AG04449 (cell line): ENCODE results near the gene FSHR.

Source experiments
- CTCF ChIA-PET: fragments of 350-600 bp; formaldehyde crosslinking; extraction: SDS; loops from one replicate; lab custom pipeline; 2021; ENCODE audit warnings: antibody characterized with exemption; lab: Yijun Ruan, JAX
- POLR2A ChIA-PET: fragments of 400-600, 350-600 bp; formaldehyde crosslinking; extraction: SDS; loops from one replicate; lab custom pipeline; 2020; ENCODE audit warnings: antibody characterized with exemption, inconsistent platforms; lab: Yijun Ruan, JAX
- DNase-seq: peaks from one replicate; pipeline ENCODE4 v3.0.0-alpha.2; 2010; ENCODE audit warnings: low read depth, low spot score
- H3K4me3 ChIP-seq: 2 replicates; pipeline ENCODE4 v1.5.1; 2011; ENCODE audit warnings: low read depth, mild to moderate bottlenecking, control low read depth, low read length
- CTCF ChIP-seq: IDR thresholded peaks from one replicate; pipeline ENCODE4 v1.5.1; 2011; ENCODE audit warnings: mild to moderate bottlenecking, moderate library complexity, low read length, control low read depth, inconsistent platforms; ENCODE audit not compliant: insufficient read depth; ENCODE audit errors: missing control alignments

Gene FSHR

GRCh38 chr2:49164729-49165128 lies 10.4 kb upstream of the FSHR start:
- ChIA-PET POLR2A (no interaction called here), CTCF (no interaction called here)
- H3K4me3 ChIP-seq, result no peak overlapping the region
- no peak for TF ChIP-seq CTCF
- DNase-seq, result no peak

GRCh38 chr2:49162151-49162550 lies 7.8 kb upstream of the FSHR start:
- H3K4me3 ChIP-seq, result no peak overlapping the region
- POLR2A ChIA-PET, result no interaction called here
- no peak for DNase-seq
- TF ChIP-seq CTCF, result no peak
- CTCF ChIA-PET, result no interaction called here

GRCh38 chr2:49154891-49155290 lies 576 bp upstream of the FSHR start:
- DNase-seq, result no peak
- no peak overlapping the region for H3K4me3 ChIP-seq
- POLR2A ChIA-PET, result no interaction called here
- CTCF ChIA-PET, result no interaction called here
- no peak for TF ChIP-seq CTCF

GRCh38 chr2:49153252-49153651 lies 1.1 kb downstream of the FSHR start:
- CTCF ChIA-PET, result no interaction called here
- no peak overlapping the region for H3K4me3 ChIP-seq
- no peak for TF ChIP-seq CTCF
- POLR2A ChIA-PET, result no interaction called here
- no peak for DNase-seq

GRCh38 chr2:49152824-49153223 lies 1.5 kb downstream of the FSHR start:
- no peak overlapping the region for H3K4me3 ChIP-seq
- no peak for DNase-seq
- ChIA-PET POLR2A (no interaction called here), CTCF (interaction anchor here (0.6 kb wide), 1 partner anchor 183 kb away, joined by 3 read pairs; no protein-coding TSS in a partner anchor)
- no peak for TF ChIP-seq CTCF

GRCh38 chr2:49146401-49146800 lies 7.9 kb downstream of the FSHR start:
- ChIA-PET CTCF (no interaction called here), POLR2A (no interaction called here)
- DNase-seq, result no peak
- TF ChIP-seq CTCF, result no peak
- H3K4me3 ChIP-seq, result no peak overlapping the region
